ENCODE measurements around the gene SPEM2. TPM values are rescaled to one million over a fixed set of nuclear protein-coding genes. Genes with fewer than 3 reads are reported as not detected.
A peak's percentile ranks its signal among the peaks of the same experiment; 100 is the strongest.

The SPEM2 gene
- total RNA-seq, 2 experiments from 2014 or later: not detected

- Mint-ChIP-seq H3K27me3 (peaks cover 44% of the 10 kb centered on the region), H3K36me3 (ENCODE audit: low read depth) (peaks cover 4% of the 10 kb centered on the region), H3K9me3 (no peaks in the 10 kb centered on the region), H3K4me1 (ENCODE audit: low read depth) (peaks cover 48% of the 10 kb centered on the region), H3K27ac (peak overlapping the region; percentile 43), H3K4me3 (peak overlapping the region; percentile 85)
- intact Hi-C loops (cut with DNase I, micrococcal nuclease): loop anchor here (1.0 to 10.0 kb wide), 11 partner anchors 41 to 391 kb away; partner anchors contain the start of genes CTDNEP1 (in 1 of the 2), EIF5A (in 1 of the 2), ELP5 (in 1 of the 2) and KCTD11 (in 1 of the 2)
- H3K4me1 ChIP-seq (ENCODE audit: insufficient read depth, low read length): peaks cover 60% of the 10 kb centered on the region
- TF ChIP-seq, protein P1, sequence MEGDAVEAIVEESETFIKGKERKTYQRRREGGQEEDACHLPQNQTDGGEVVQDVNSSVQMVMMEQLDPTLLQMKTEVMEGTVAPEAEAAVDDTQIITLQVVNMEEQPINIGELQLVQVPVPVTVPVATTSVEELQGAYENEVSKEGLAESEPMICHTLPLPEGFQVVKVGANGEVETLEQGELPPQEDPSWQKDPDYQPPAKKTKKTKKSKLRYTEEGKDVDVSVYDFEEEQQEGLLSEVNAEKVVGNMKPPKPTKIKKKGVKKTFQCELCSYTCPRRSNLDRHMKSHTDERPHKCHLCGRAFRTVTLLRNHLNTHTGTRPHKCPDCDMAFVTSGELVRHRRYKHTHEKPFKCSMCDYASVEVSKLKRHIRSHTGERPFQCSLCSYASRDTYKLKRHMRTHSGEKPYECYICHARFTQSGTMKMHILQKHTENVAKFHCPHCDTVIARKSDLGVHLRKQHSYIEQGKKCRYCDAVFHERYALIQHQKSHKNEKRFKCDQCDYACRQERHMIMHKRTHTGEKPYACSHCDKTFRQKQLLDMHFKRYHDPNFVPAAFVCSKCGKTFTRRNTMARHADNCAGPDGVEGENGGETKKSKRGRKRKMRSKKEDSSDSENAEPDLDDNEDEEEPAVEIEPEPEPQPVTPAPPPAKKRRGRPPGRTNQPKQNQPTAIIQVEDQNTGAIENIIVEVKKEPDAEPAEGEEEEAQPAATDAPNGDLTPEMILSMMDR (IDR thresholded peaks at IDR 0.05): no peak
- POLR2A ChIA-PET: interaction anchor here (0.6 to 9.0 kb wide), 7 partner anchors 17 to 249 kb away, joined by 3 to 156 read pairs (median 4); partner anchors contain the start of genes GABARAP, POLR2A, SLC35G6 and TP53
- H3K9me3 ChIP-seq (ENCODE audit: control insufficient read depth in 1 of 2, insufficient read depth in 1 of 2, low read length in 2 of 2): peaks cover 0 to 12% of the 10 kb centered on the region in 2 experiments
- H3K27ac ChIP-seq (ENCODE audit: low read depth in 1 of 2, low read length in 2 of 2): no peak overlapping the region
- DNase-seq: peak in 13 of 14 experiments; percentile 23 to 83 (median 59)
- no peaks in the 10 kb centered on the region for H3K36me3 ChIP-seq (ENCODE audit: insufficient read depth, low read length)
- peaks cover 38 to 47% of the 10 kb centered on the region in 2 experiments for H3K27me3 ChIP-seq (ENCODE audit: control insufficient read depth in 1 of 2, insufficient read depth in 2 of 2, low read length in 2 of 2)
- CTCF ChIA-PET: interaction anchor here (1.7 to 4.8 kb wide), 8 partner anchors 17 to 123 kb away, joined by 3 to 61 read pairs (median 36); partner anchors contain the start of genes POLR2A, SENP3, TMEM95 and ZBTB4
- H3K4me3 ChIP-seq (ENCODE audit: low read length): peak overlapping the region; percentile 39
- no peak for ATAC-seq (ENCODE audit: poor library complexity)
Measured at GRCh38 chr17:7437950-7438614, 12.7 kb downstream of the SPEM2 start.

DNA sequence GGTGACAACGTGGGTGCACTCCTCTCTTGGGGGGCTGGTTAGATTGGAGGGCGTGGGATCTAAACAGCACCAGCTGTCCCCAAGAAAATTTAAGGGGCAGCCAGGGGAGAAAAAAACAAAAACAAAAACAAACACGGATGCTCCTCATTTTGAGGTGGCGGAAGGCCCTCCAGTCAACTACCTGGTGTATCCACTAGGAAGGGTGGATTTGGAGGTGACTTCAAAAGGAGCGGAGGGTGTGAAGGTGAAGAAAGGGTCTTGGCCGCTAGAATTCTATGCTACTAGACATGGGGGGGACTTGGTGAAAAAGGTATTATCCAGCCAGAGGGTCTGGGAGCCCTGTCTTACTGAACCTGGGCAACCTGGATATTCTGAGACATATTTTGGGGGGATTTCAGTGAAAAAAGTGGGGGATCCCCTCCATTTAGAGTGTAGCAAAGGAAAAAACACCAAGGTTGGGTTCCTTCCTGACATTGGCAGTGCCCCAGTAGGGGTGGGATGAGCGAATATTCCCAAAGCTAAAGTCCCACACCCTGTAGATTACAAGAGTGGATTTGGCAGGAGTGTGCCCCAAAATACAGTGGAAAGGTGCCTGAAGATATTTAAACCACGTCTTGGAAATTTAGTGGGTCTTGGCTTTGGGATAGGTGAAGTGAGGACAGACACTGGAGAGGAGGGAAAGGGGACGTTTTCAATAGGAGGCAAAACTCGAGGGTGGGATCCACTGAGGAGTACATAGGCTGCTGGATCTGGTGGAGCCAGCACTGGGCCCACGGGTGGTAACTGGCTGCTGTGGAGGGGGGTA lies 13.4 kb downstream of the SPEM2 start:
- Mint-ChIP-seq H3K9me3 (no peaks in the 10 kb centered on the region), H3K4me1 (ENCODE audit: low read depth) (peaks cover 48% of the 10 kb centered on the region), H3K4me3 (peak overlapping the region; percentile 85), H3K27me3 (peaks cover 52% of the 10 kb centered on the region), H3K36me3 (ENCODE audit: low read depth) (peaks cover 4% of the 10 kb centered on the region), H3K27ac (peak overlapping the region; percentile 43)
- H3K4me3 ChIP-seq (ENCODE audit: low read length): peak overlapping the region; percentile 39
- peaks cover 46 to 55% of the 10 kb centered on the region in 2 experiments for H3K27me3 ChIP-seq (ENCODE audit: control insufficient read depth in 1 of 2, insufficient read depth in 2 of 2, low read length in 2 of 2)
- H3K4me1 ChIP-seq (ENCODE audit: insufficient read depth, low read length): peaks cover 60% of the 10 kb centered on the region
- intact Hi-C loops (cut with DNase I, micrococcal nuclease): loop anchor here (1.0 to 10.0 kb wide), 7 partner anchors 15 to 392 kb away; partner anchors contain the start of genes CTDNEP1 (in 1 of the 2), EIF5A (in 1 of the 2), ELP5 (in 1 of the 2) and KCTD11 (in 1 of the 2)
- TF ChIP-seq, protein P1 (IDR thresholded peaks at IDR 0.05): no peak
- ChIA-PET POLR2A (interaction anchor here (0.6 to 9.0 kb wide), 6 partner anchors 16 to 248 kb away, joined by 3 to 156 read pairs (median 4); partner anchors contain the start of genes GABARAP, POLR2A, SLC35G6 and TP53), CTCF (interaction anchor here (1.9 to 4.8 kb wide), 4 partner anchors 40 to 122 kb away, joined by 5 to 61 read pairs (median 36); partner anchors contain the start of genes POLR2A, SENP3 and ZBTB4)
- ATAC-seq (ENCODE audit: poor library complexity) (no peak), DNase-seq (no peak)
- H3K9me3 ChIP-seq (ENCODE audit: control insufficient read depth in 1 of 2, insufficient read depth in 1 of 2, low read length in 2 of 2): peaks cover 0 to 12% of the 10 kb centered on the region in 2 experiments
- H3K36me3 ChIP-seq (ENCODE audit: insufficient read depth, low read length): no peaks in the 10 kb centered on the region
- no peak overlapping the region for H3K27ac ChIP-seq (ENCODE audit: low read depth in 1 of 2, low read length in 2 of 2)
